ENCODE measurements around the gene DNTT.

Gene DNTT

GRCh38 chr10:96352027-96352426 is 47.8 kb downstream of the DNTT start:
- DNase-seq, result no peak

GRCh38 chr10:96352582-96352981 is 48.3 kb downstream of the DNTT start:
- DNase-seq, result no peak

- no peak for DNase-seq
Measured at GRCh38 chr10:96357038-96357620, 52.9 kb downstream of the DNTT start.

- DNase-seq, result no peak
Measured at GRCh38 chr10:96358851-96359540, 54.8 kb downstream of the DNTT start, which contains the start of gene OPALIN. Gene OPALIN, minus strand, starts transcription at chr10:96359002. Its CDS starts 106 bp downstream, at chr10:96358896.

GRCh38 chr10:96359616-96360015 is 55.4 kb downstream of the DNTT start:
- DNase-seq, result no peak

GRCh38 chr10:96360331-96360730 is 56.1 kb downstream of the DNTT start:
- no peak for DNase-seq

GRCh38 chr10:96360766-96361165 is 56.5 kb downstream of the DNTT start:
- DNase-seq, result no peak

- no peak for DNase-seq
Measured at GRCh38 chr10:96365571-96365970, 61.3 kb downstream of the DNTT start.

GRCh38 chr10:96366508-96366907 is 62.3 kb downstream of the DNTT start:
- DNase-seq, result no peak

GRCh38 chr10:96367470-96367869 is 63.2 kb downstream of the DNTT start:
- DNase-seq, result no peak

- no peak for DNase-seq
Measured at GRCh38 chr10:96368971-96369370, 64.7 kb downstream of the DNTT start.

GRCh38 chr10:96369890-96370583 is 65.8 kb downstream of the DNTT start:
- no peak for DNase-seq

- no peak for DNase-seq
Measured at GRCh38 chr10:96370584-96371157, 66.4 kb downstream of the DNTT start.

- DNase-seq, result no peak
Measured at GRCh38 chr10:96371356-96371755, 67.1 kb downstream of the DNTT start.

- no peak for DNase-seq
Measured at GRCh38 chr10:96374004-96374403, 69.8 kb downstream of the DNTT start.

GRCh38 chr10:96374639-96374984 is 70.4 kb downstream of the DNTT start:
- DNase-seq, result no peak

- DNase-seq, result peak; percentile 36
Measured at GRCh38 chr10:96374985-96375830, 71.0 kb downstream of the DNTT start.

GRCh38 chr10:96376483-96376882 is 72.2 kb downstream of the DNTT start:
- DNase-seq, result no peak

- DNase-seq, result no peak
Measured at GRCh38 chr10:96377816-96378294, 73.6 kb downstream of the DNTT start.

GRCh38 chr10:96378741-96379140 is 74.5 kb downstream of the DNTT start:
- DNase-seq, result no peak

- no peak for DNase-seq
Measured at GRCh38 chr10:96379758-96380157, 75.5 kb downstream of the DNTT start.

GRCh38 chr10:96380821-96381220 is 76.6 kb downstream of the DNTT start:
- no peak for DNase-seq

- DNase-seq, result no peak
Measured at GRCh38 chr10:96384506-96384905, 80.3 kb downstream of the DNTT start.
